Kidney tubule cell (primary cell): ENCODE data around the gene SPATA45.
"Not testable (repeated sequence)": the region's sequence is repeated elsewhere in the genome, so short reads cannot be mapped to it uniquely, and the experiment has no call there.

Experiments
- DNase-seq: peaks from one replicate; pipeline ENCODE4 v3.0.0-alpha.2; 2018; ENCODE audit warnings: low spot score

The SPATA45 gene

GRCh38 chr1:212847549-212847948 is at the start of gene SPATA45:
TSS of gene SPATA45 (minus strand) at chr1:212847649. CDS start at chr1:212836149, 11,500 bp downstream.
- no peak for DNase-seq

- DNase-seq, result no peak
These were observed 44.7 kb upstream of the SPATA45 start for GRCh38 chr1:212892108-212892507.

- no peak for DNase-seq
These were observed 37.1 kb upstream of the SPATA45 start for GRCh38 chr1:212884592-212884991.

- DNase-seq, result no peak
These were observed 32.7 kb upstream of the SPATA45 start for GRCh38 chr1:212879947-212880690.

- DNase-seq, result no peak
These were observed 31.0 kb upstream of the SPATA45 start for GRCh38 chr1:212878418-212878817.

- no peak for DNase-seq
These were observed 26.1 kb upstream of the SPATA45 start for GRCh38 chr1:212873518-212873917.

- no peak for DNase-seq
These were observed 24.5 kb upstream of the SPATA45 start for GRCh38 chr1:212871976-212872375.

- no peak for DNase-seq
These were observed 19.7 kb upstream of the SPATA45 start for GRCh38 chr1:212867192-212867591.

GRCh38 chr1:212864201-212864600 is 16.8 kb upstream of the SPATA45 start:
- no peak for DNase-seq

- not testable (repeated sequence) for DNase-seq
These were observed 15.9 kb upstream of the SPATA45 start for GRCh38 chr1:212863345-212863744.

GRCh38 chr1:212862111-212862690 is 14.8 kb upstream of the SPATA45 start:
- no peak for DNase-seq

GRCh38 chr1:212860713-212861581 is 13.5 kb upstream of the SPATA45 start:
- no peak for DNase-seq

- peak; percentile 47 for DNase-seq
These were observed 11.2 kb upstream of the SPATA45 start for GRCh38 chr1:212858461-212859265.

- peak; percentile 97 for DNase-seq
These were observed 10.6 kb upstream of the SPATA45 start, which contains the start of gene FLVCR1 for GRCh38 chr1:212857992-212858460. TSS of gene FLVCR1 (plus strand) at chr1:212858275. CDS start at chr1:212858453, 178 bp downstream.

GRCh38 chr1:212856755-212857154 is 9.3 kb upstream of the SPATA45 start:
- no peak for DNase-seq

GRCh38 chr1:212853658-212854057 is 6.2 kb upstream of the SPATA45 start:
- DNase-seq, result peak; percentile 46

GRCh38 chr1:212852105-212852688 is 4.7 kb upstream of the SPATA45 start:
- DNase-seq, result no peak

- DNase-seq, result not testable (repeated sequence)
These were observed 2.9 kb downstream of the SPATA45 start for GRCh38 chr1:212844521-212844920.

- DNase-seq, result peak; percentile 20
These were observed 9.3 kb downstream of the SPATA45 start for GRCh38 chr1:212838145-212838544.

- peak; percentile 85 for DNase-seq
These were observed 13.9 kb downstream of the SPATA45 start for GRCh38 chr1:212833211-212834207.
